Type B pancreatic cell (in vitro differentiated cells): ENCODE data around the gene PLEK. TPM values are rescaled to one million over a fixed set of nuclear protein-coding genes. Genes with fewer than 3 reads are reported as not detected.
"Not testable (repeated sequence)": the region's sequence is repeated elsewhere in the genome, so short reads cannot be mapped to it uniquely, and the experiment has no call there.

Experiments used
- DNase-seq: peaks from one replicate; pipeline ENCODE4 v3.0.0; 2021; ENCODE audit warnings: mixed read lengths; ENCODE audit not compliant: unreplicated experiment; ENCODE audit errors: extremely low spot score
- H3K27ac Mint-ChIP-seq: 2 replicates; pipeline ENCODE4 v1.8.0; 2021; ENCODE audit warnings: mild to moderate bottlenecking, mixed read lengths
- H3K27me3 Mint-ChIP-seq: 2 replicates; pipeline ENCODE4 v1.8.0; 2021; ENCODE audit warnings: mixed read lengths
- H3K36me3 Mint-ChIP-seq: 2 replicates; pipeline ENCODE4 v1.8.0; 2021; ENCODE audit warnings: mixed read lengths
- H3K4me1 Mint-ChIP-seq: one replicate; pipeline ENCODE4 v1.8.0; 2021; ENCODE audit warnings: mixed read lengths; ENCODE audit not compliant: unreplicated experiment
- H3K4me3 Mint-ChIP-seq: 2 replicates; pipeline ENCODE4 v1.8.0; 2021; ENCODE audit warnings: mild to moderate bottlenecking, mixed read lengths
- H3K9me3 Mint-ChIP-seq: 2 replicates; pipeline ENCODE4 v1.8.0; 2021; ENCODE audit warnings: mixed read lengths
- CTCF ChIP-seq: fragments of 200-600 bp; sonication (generic); conservative IDR thresholded peaks from 2 replicates; pipeline ENCODE4 v1.5.0; 2021; ENCODE audit warnings: antibody characterized with exemption, mild to moderate bottlenecking
- total RNA-seq: library from RNA; stranded (reverse); gene quantifications from 2 replicates; pipeline ENCODE4 v1.2.1, GENCODE V29; 2021; ENCODE audit warnings: low replicate concordance

The PLEK gene
- total RNA-seq, 1 donor from 2014 or later = not detected

- no peak for DNase-seq
- Mint-ChIP-seq H3K27ac (no peak overlapping the region), H3K9me3 (no peaks in the 10 kb centered on the region), H3K4me1 (peaks cover 8% of the 10 kb centered on the region), H3K4me3 (no peak overlapping the region), H3K27me3 (peaks cover 13% of the 10 kb centered on the region), H3K36me3 (no peaks in the 10 kb centered on the region)
- TF ChIP-seq CTCF = peak; percentile 94
Observed at GRCh38 chr2:68441179-68441993, 76.3 kb downstream of the PLEK start.

GRCh38 chr2:68441994-68442322 lies 76.9 kb downstream of the PLEK start:
- no peak for DNase-seq
- H3K27ac Mint-ChIP-seq = no peak overlapping the region
- no peaks in the 10 kb centered on the region for H3K36me3 Mint-ChIP-seq
- H3K9me3 Mint-ChIP-seq = no peaks in the 10 kb centered on the region
- peaks cover 11% of the 10 kb centered on the region for H3K27me3 Mint-ChIP-seq
- no peak overlapping the region for H3K4me3 Mint-ChIP-seq
- peak; percentile 6 for TF ChIP-seq CTCF
- H3K4me1 Mint-ChIP-seq = peaks cover 6% of the 10 kb centered on the region

- not testable (repeated sequence) for H3K27me3 Mint-ChIP-seq, H3K27ac Mint-ChIP-seq, H3K9me3 Mint-ChIP-seq, DNase-seq, H3K4me1 Mint-ChIP-seq, H3K4me3 Mint-ChIP-seq, H3K36me3 Mint-ChIP-seq
Observed at GRCh38 chr2:68446425-68446824, 81.3 kb downstream of the PLEK start.

Other genes with a start within 250 kb of the PLEK start
- gene PNO1, start 207.4 kb upstream of the PLEK start, total RNA-seq = 13.5 and 14.8 TPM in 2 replicates
- gene PPP3R1, start 112.8 kb upstream of the PLEK start, total RNA-seq = 46.3 and 46.5 TPM in 2 replicates
- gene CNRIP1, start 45.3 kb upstream of the PLEK start, total RNA-seq = 0.36 and 15.0 TPM in 2 replicates
- 1.00 and 2.0 TPM in 2 replicates for gene FBXO48, start 102.0 kb downstream of the PLEK start, total RNA-seq
- 3.8 and 6.2 TPM in 2 replicates for gene APLF, start 102.3 kb downstream of the PLEK start, total RNA-seq